ENCODE results near the gene POU2AF1.
"Not testable (repeated sequence)": the region's sequence is repeated elsewhere in the genome, so short reads cannot be mapped to it uniquely, and the experiment has no call there.

POU2AF1 gene

GRCh38 chr11:111342329-111342728 is 36.7 kb downstream of the POU2AF1 start:
- DNase-seq, result no peak

GRCh38 chr11:111339758-111340388 is 39.2 kb downstream of the POU2AF1 start:
- DNase-seq, result no peak

DNA sequence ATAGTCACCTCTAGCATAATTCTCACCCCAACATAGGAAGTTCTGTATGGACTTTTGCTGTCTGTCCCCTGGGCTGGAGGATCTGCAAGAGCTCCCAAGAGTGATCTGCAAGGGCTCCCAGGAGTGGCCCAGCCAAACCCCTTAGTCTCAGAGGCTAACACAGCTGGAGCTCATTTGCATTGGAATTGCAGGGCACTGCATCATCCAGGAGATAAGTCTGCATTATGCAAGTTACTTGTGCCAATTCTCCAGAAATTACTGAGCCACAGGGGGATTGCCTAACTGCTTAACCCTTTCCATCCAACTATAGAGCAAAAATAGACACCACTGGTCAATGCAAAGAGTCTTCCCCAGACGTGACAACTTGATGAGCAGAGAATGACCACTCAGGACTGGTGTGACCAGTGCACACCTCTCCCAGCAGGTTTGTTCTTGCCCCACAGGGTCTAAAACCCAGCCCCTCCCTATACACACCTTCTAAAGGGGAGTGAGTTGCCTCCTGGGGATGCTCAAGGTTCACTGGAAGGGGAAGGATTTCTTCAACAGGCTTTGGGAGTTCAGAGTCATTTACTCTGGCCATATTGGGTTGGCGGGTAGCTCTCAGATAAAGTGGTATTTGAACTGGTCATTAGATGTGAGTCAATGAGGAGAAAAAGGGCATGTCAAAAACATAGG is 42.4 kb downstream of the POU2AF1 start:
- DNase-seq, result no peak

DNA sequence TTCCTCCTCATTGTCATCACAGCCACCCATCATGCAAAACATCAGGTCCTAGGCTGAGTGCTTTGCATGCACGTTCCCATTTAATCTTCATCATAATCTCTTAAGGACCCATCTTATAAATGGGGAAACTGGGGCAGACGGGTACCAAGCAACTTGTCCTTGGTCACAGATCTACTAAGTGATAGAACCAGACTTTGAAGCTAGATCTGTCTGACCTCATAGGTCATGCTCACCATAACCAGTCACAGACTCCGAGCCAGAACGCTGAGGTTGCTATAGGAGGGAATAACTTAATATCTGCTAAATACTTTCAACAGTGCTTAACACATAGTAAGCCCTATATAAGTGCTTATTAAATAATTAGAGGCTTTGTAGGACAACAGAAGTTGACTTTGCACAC is 43.0 kb downstream of the POU2AF1 start:
- DNase-seq, result no peak

DNA sequence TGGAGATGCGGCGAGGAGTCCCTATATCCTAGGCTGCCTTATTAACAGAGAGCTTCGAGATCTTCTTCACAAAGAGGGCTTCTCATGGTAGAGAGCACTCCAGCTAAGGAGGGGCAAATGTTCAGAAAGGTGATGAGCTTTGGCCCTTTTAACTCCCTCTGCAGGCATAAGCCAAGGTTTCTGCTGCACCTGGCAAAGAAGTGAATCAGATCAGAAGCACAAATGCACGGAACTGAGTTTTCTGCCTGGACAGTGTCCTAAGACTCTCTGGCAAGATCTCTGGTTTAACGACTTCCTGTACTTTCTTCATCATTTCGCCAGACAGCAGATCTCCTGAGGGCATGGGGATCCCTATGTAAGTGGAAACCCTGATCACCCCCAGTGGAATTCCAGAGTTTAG is 43.5 kb downstream of the POU2AF1 start:
- DNase-seq, result no peak

DNA sequence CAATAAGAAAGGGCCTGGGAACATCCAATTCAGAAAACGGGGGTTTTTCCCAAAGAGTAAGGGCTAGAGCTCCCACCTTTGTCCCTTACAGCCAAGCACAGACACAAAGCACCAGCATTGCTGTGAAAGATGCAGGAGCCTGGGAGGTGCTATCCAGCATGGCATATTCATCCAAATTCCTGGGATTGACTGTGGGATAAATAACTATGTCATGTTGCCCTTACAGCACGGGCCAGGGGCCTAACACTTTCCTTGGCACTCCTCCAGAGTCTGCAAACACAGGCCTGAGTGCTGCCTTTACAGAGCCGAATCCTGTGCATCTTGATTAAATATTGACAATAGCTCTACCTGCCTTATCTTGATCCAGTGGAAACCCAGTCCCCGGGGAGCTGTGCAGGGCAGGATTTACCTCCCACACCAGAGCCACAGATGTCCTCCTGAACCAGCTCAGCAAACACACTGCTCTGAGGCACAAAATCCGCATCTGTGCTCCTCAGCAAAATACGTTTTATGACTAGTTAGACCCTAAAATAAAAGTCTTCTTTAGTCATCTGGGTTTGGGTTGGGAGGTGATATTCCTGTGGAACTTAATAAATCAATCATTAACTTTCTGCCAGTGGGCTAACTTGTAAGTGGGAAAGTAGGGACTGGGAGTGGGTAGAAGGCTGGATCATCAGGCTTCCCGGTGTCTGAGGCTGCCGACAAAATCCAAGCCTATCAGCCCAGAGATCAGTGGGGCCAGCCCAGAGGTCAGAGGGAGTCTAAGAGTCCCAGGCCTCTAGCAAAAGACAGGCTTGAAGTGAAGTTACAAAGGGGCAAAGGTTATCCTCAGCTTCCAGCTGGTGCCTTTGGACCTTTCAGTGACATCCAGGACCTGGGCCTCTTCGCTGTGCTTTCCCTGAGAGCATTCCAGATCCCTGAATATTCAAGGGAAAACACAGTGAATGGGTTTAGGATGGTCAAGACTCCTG is 44.3 kb downstream of the POU2AF1 start:
- DNase-seq, result no peak

- no peak for DNase-seq
Measured at GRCh38 chr11:111331711-111332479, 47.2 kb downstream of the POU2AF1 start.

GRCh38 chr11:111330234-111330893 is 48.7 kb downstream of the POU2AF1 start:
- no peak for DNase-seq

GRCh38 chr11:111329306-111330204 is 49.5 kb downstream of the POU2AF1 start:
- DNase-seq, result no peak

- no peak for DNase-seq
Measured at GRCh38 chr11:111327908-111328624, 51.0 kb downstream of the POU2AF1 start.

GRCh38 chr11:111326824-111327223 is 52.3 kb downstream of the POU2AF1 start:
- no peak for DNase-seq

DNA sequence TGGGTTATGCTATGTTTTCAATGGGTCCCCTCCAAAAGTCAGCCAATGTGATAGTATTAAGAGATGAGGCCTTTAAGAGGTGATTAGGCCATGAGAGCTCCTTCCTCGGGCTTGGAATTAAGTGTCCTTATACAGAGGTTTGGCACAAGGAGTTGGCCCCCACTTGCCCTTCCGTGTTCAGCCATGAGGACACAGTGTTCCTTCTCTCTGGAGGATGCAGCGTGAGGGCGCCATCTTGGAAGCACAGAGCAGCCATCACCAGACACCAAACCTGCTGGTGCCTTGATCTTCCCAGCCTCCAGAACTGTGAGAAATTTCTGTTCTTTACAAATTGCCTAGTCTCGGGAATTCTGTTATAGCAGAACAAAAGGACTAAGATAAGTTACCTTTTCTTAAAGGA is 53.8 kb downstream of the POU2AF1 start:
- no peak for DNase-seq

DNA sequence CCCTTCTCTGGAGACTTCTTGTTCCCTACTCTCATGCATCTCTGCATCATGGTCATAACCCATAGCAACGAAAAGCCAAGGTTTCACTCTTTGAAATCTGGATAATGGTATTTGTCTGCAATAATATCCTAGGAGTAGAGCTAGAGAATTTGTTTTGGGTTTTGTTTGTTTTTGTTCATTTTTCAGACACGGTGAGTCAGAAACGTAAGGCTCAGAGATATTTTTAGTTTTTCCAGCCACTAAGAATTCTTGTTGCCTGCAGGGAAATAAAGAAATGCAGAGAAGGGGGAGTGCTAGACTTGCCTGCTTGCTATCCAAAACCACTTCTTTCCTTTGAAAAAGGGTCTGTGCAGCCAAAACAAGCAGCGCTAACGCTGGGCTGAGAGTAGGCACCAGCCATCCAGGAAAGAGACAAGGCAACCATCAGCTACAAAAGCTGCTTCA is 54.8 kb downstream of the POU2AF1 start:
- no peak for DNase-seq

DNA sequence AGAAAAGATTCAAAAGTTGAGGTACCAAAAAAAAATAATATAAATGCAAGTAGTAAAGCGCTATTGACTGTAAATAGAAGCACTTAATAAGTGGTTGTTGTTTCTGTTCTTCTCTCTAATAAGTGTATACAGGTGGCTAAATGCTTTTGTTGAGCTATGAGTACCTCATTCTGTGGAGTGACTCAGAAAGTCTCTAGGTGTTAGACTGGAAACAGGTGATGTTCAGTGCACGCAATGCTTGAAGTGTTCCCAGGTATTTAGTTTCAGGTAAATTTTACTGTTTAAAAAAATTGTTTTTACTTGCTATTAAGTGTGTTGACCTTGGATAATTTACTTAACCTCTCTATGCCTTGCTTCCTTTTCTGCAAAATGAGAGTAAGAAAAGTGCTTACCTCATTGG is 56.5 kb downstream of the POU2AF1 start:
- no peak for DNase-seq

GRCh38 chr11:111320728-111321568 is 58.1 kb downstream of the POU2AF1 start:
- no peak for DNase-seq

GRCh38 chr11:111320199-111320598 is 58.9 kb downstream of the POU2AF1 start:
- DNase-seq, result not testable (repeated sequence)

- no peak for DNase-seq
Measured at GRCh38 chr11:111319296-111319695, 59.8 kb downstream of the POU2AF1 start.

- no peak for DNase-seq
Measured at GRCh38 chr11:111312076-111312475, 67.0 kb downstream of the POU2AF1 start.

DNA sequence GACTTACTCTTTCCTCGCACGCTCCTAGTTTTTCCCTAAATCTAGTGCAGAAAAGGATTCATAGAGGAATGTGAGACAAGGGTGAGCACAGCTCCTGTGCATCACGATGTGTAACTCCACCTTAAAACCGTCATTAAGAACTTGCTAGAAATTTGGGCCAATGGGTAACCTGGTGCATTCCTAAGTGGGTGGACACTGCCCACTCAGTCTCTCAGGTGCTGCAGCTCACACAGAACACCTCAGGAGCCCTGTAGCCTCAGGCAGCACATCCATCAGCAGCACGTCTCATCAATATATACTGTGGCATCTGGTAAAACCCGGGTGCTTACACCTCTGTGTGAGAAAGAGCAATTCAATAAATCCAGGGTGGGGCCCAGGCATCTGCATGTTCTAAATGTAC is 68.4 kb downstream of the POU2AF1 start:
- no peak for DNase-seq

Data from stimulated activated naive CD4-positive, alpha-beta T cell treated with Interleukin-2 at 50 U/mL for 16 hours (primary cell).